GM23338 (cell line): Measurements from ENCODE around the gene PLCG2. TPM values are rescaled to one million over a fixed set of nuclear protein-coding genes. Genes with fewer than 3 reads are reported as not detected.

Experiments used
- ATAC-seq: fragments of 200-7000 bp; cut with Tn5 transposase; 3 replicates; pipeline ENCODE4 v1.9.1; 2020
- DNase-seq: peaks from one replicate; pipeline ENCODE4 v3.0.0-alpha.2; 2015; ENCODE audit warnings: low spot score
- H2AFZ ChIP-seq: fragments of 200-600 bp; sonication (generic); 2 replicates; pipeline ENCODE4 v1.8.0; 2016; ENCODE audit warnings: antibody characterized with exemption, mild to moderate bottlenecking, moderate library complexity
- H3F3A ChIP-seq: fragments of 200-600 bp; sonication (generic); replicated peaks from 2 replicates; pipeline ENCODE4 v1.8.0; 2017; ENCODE audit warnings: antibody characterized with exemption, mixed run types, low read depth
- H3K27ac ChIP-seq: fragments of 200-600 bp; sonication (generic); 2 replicates; pipeline ENCODE4 v1.6.1; 2016; ENCODE audit warnings: low read depth
- H3K27me3 ChIP-seq: fragments of 200-600 bp; sonication (generic); 2 replicates; pipeline ENCODE4 v1.8.0; 2016; ENCODE audit warnings: mild to moderate bottlenecking, mixed run types, moderate library complexity; ENCODE audit not compliant: insufficient read depth
- H3K36me3 ChIP-seq: fragments of 200-600 bp; sonication (generic); 2 replicates; pipeline ENCODE4 v1.8.0; 2016; ENCODE audit warnings: mild to moderate bottlenecking; ENCODE audit not compliant: insufficient read depth
- H3K4me1 ChIP-seq: fragments of 200-600 bp; sonication (generic); 2 replicates; pipeline ENCODE4 v1.8.0; 2016; ENCODE audit warnings: mild to moderate bottlenecking, moderate library complexity; ENCODE audit not compliant: insufficient read depth
- H3K4me2 ChIP-seq: fragments of 200-600 bp; sonication (generic); 2 replicates; pipeline ENCODE4 v1.7.1; 2017; ENCODE audit warnings: mixed run types
- H3K4me3 ChIP-seq: fragments of 200-600 bp; sonication (generic); 2 replicates; pipeline ENCODE4 v1.6.1; 2016; ENCODE audit warnings: mixed run types
- H3K79me2 ChIP-seq: fragments of 200-600 bp; sonication (generic); replicated peaks from 2 replicates; pipeline ENCODE4 v1.8.0; 2017; ENCODE audit warnings: mild to moderate bottlenecking; ENCODE audit not compliant: insufficient read depth
- H3K9me2 ChIP-seq: fragments of 200-600 bp; sonication (generic); 2 replicates; pipeline ENCODE4 v1.8.0; 2017; ENCODE audit not compliant: insufficient read depth
- H4K20me1 ChIP-seq: fragments of 200-600 bp; sonication (generic); replicated peaks from 2 replicates; pipeline ENCODE4 v1.8.0; 2017; ENCODE audit warnings: mild to moderate bottlenecking; ENCODE audit not compliant: insufficient read depth
- H3K27ac Mint-ChIP-seq: 2 replicates; pipeline ENCODE4 v1.8.0; 2020; ENCODE audit warnings: inconsistent platforms, mild to moderate bottlenecking, moderate library complexity, mixed read lengths
- H3K27me3 Mint-ChIP-seq: 3 replicates; pipeline ENCODE4 v1.8.0; 2022; ENCODE audit warnings: low read depth, mild to moderate bottlenecking, moderate library complexity, mixed read lengths, inconsistent platforms; ENCODE audit not compliant: insufficient read depth, poor library complexity
- H3K36me3 Mint-ChIP-seq: 3 replicates; pipeline ENCODE4 v1.8.0; 2021; ENCODE audit warnings: low read depth, mild to moderate bottlenecking, inconsistent platforms, moderate library complexity, mixed read lengths
- H3K4me1 Mint-ChIP-seq: 3 replicates; pipeline ENCODE4 v1.8.0; 2020; ENCODE audit warnings: mild to moderate bottlenecking, inconsistent platforms, mixed read lengths
- H3K4me3 Mint-ChIP-seq: 3 replicates; pipeline ENCODE4 v1.8.0; 2021; ENCODE audit warnings: moderate library complexity, mild to moderate bottlenecking, inconsistent platforms, mixed read lengths
- H3K9me3 Mint-ChIP-seq: 3 replicates; pipeline ENCODE4 v1.8.0; 2020; ENCODE audit warnings: moderate library complexity, mild to moderate bottlenecking, inconsistent platforms, mixed read lengths
- CREB1 ChIP-seq: fragments of 250-450 bp; sonication (Bioruptor Pico); IDR thresholded peaks from 2 replicates; pipeline ENCODE4 v1.5.0; 2020; ENCODE audit warnings: low read depth, mild to moderate bottlenecking, moderate library complexity
- EZH2 ChIP-seq: fragments of 200-600 bp; sonication (generic); IDR thresholded peaks from one replicate; pipeline ENCODE4 v1.8.0; 2017; ENCODE audit warnings: antibody characterized with exemption, mild to moderate bottlenecking, low read depth; ENCODE audit not compliant: unreplicated experiment
- EZH2phosphoT487 ChIP-seq: fragments of 200-600 bp; sonication (generic); IDR thresholded peaks from one replicate; pipeline ENCODE4 v1.8.1; 2018; ENCODE audit warnings: antibody characterized with exemption; ENCODE audit not compliant: unreplicated experiment
- JUNB ChIP-seq: IDR thresholded peaks from one replicate; pipeline ENCODE4 v1.6.1; 2016; ENCODE audit warnings: antibody characterized with exemption; ENCODE audit not compliant: unreplicated experiment
- NANOG ChIP-seq: IDR thresholded peaks from 2 replicates; pipeline ENCODE4 v1.6.1; 2016; ENCODE audit warnings: antibody characterized with exemption, borderline replicate concordance
- POLR2AphosphoS5 ChIP-seq: IDR thresholded peaks from 2 replicates; pipeline ENCODE4 v1.6.1; 2016; ENCODE audit warnings: antibody characterized with exemption, low read depth
- STAT1 ChIP-seq: IDR thresholded peaks from one replicate; pipeline ENCODE4 v1.6.1; 2016; ENCODE audit warnings: antibody characterized with exemption; ENCODE audit not compliant: unreplicated experiment
- ZNF114 ChIP-seq: fragments of 250-450 bp; sonication (Bioruptor Pico); IDR thresholded peaks from 2 replicates; pipeline ENCODE4 v1.5.0; 2020; ENCODE audit warnings: mild to moderate bottlenecking, moderate library complexity
- ZNF331 ChIP-seq: fragments of 250-450 bp; sonication (Bioruptor Pico); IDR thresholded peaks from 2 replicates; pipeline ENCODE4 v1.5.0; 2020; ENCODE audit warnings: low read depth, mild to moderate bottlenecking, moderate library complexity
- polyA plus RNA-seq: library from polyadenylated mRNA; unstranded; fragments of >200 nt; fragmentation: Nextera tagmentation; extraction: Ambion mirVana; gene quantifications from 2 replicates; pipeline ENCODE4 v1.2.1, GENCODE V29; 2016
- total RNA-seq: library from RNA; depleted of rRNA; stranded (reverse); fragments of >200 nt; shearing (Covaris generic); gene quantifications from 2 replicates; pipeline ENCODE4 v1.2.3, GENCODE V29; 2014
- TF ChIP-seq, protein P1 (sequence below), 2 experiments: fragments of 200-600 bp in 1 of 2; sonication (generic) in 1 of 2; conservative IDR thresholded peaks; 2 replicates each; pipeline versions ENCODE4 v1.5.1 to v1.6.1; 2016 to 2017; ENCODE audit warnings: antibody characterized with exemption in 2 of 2, low read depth in 2 of 2, mild to moderate bottlenecking in 2 of 2, moderate library complexity in 1 of 2
- TF ChIP-seq, protein P2 (sequence below): IDR thresholded peaks from 2 replicates; pipeline ENCODE4 v1.6.1; 2016; ENCODE audit warnings: antibody characterized with exemption
- TF ChIP-seq, protein P3 (sequence below): fragments of 250-450 bp; sonication (Bioruptor Pico); IDR thresholded peaks from 2 replicates; pipeline ENCODE4 v1.5.0; 2020; ENCODE audit warnings: mild to moderate bottlenecking, moderate library complexity
- TF ChIP-seq, protein P4 (sequence below): IDR thresholded peaks from one replicate; pipeline ENCODE4 v1.6.1; 2018; ENCODE audit warnings: antibody characterized with exemption; ENCODE audit not compliant: unreplicated experiment

Gene PLCG2
- total and polyA plus RNA-seq, 2 experiments from 2014 or later = 2.4 to 5.9 TPM

DNA sequence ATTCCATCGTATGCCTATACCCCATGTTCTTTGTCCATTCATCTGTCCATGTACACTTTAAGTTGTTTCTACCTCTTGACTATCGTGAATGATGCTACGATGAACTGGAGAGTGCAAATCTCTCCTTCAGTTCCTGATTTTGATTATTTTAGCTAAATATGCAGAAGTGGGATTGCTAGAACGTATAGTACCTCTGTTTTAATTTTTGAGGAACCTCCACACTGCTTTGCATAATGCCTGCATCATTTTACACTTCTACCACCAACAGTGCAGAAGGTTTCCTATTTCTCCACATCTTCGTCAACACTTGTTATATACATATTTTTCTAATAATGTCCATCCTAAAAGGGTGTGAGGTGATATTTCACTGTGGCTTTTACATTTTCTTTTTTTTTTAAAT is 188.3 kb downstream of the PLCG2 start:
- H3K27me3 Mint-ChIP-seq = no peaks in the 10 kb centered on the region
- H3K4me3 Mint-ChIP-seq = no peak overlapping the region
- Histone ChIP-seq H3K79me2 (no peaks in the 10 kb centered on the region), H3F3A (no peaks in the 10 kb centered on the region), H2AFZ (no peak overlapping the region), H3K4me3 (no peak overlapping the region), H4K20me1 (no peaks in the 10 kb centered on the region), H3K4me2 (no peak overlapping the region), H3K4me1 (no peaks in the 10 kb centered on the region), H3K27me3 (no peaks in the 10 kb centered on the region), H3K27ac (no peak overlapping the region), H3K9me2 (no peaks in the 10 kb centered on the region), H3K36me3 (no peaks in the 10 kb centered on the region)
- no peak overlapping the region for H3K27ac Mint-ChIP-seq
- no peak for DNase-seq
- peaks cover 28% of the 10 kb centered on the region for H3K9me3 Mint-ChIP-seq
- no peak for ATAC-seq
- H3K4me1 Mint-ChIP-seq = no peaks in the 10 kb centered on the region; the same call in 2 of the 3 replicates
- H3K36me3 Mint-ChIP-seq = peaks cover 3% of the 10 kb centered on the region; the same call in 2 of the 3 replicates
- TF ChIP-seq, protein P1, sequence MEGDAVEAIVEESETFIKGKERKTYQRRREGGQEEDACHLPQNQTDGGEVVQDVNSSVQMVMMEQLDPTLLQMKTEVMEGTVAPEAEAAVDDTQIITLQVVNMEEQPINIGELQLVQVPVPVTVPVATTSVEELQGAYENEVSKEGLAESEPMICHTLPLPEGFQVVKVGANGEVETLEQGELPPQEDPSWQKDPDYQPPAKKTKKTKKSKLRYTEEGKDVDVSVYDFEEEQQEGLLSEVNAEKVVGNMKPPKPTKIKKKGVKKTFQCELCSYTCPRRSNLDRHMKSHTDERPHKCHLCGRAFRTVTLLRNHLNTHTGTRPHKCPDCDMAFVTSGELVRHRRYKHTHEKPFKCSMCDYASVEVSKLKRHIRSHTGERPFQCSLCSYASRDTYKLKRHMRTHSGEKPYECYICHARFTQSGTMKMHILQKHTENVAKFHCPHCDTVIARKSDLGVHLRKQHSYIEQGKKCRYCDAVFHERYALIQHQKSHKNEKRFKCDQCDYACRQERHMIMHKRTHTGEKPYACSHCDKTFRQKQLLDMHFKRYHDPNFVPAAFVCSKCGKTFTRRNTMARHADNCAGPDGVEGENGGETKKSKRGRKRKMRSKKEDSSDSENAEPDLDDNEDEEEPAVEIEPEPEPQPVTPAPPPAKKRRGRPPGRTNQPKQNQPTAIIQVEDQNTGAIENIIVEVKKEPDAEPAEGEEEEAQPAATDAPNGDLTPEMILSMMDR (conservative IDR thresholded peaks at IDR 0.05; ENCODE audit: low read depth in 2 of 2) = no peak
- no peak for TF ChIP-seq JUNB
- TF ChIP-seq, protein P2, sequence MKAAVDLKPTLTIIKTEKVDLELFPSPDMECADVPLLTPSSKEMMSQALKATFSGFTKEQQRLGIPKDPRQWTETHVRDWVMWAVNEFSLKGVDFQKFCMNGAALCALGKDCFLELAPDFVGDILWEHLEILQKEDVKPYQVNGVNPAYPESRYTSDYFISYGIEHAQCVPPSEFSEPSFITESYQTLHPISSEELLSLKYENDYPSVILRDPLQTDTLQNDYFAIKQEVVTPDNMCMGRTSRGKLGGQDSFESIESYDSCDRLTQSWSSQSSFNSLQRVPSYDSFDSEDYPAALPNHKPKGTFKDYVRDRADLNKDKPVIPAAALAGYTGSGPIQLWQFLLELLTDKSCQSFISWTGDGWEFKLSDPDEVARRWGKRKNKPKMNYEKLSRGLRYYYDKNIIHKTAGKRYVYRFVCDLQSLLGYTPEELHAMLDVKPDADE = no peak
- TF ChIP-seq EZH2 = no peak
- no peak for TF ChIP-seq POLR2AphosphoS5
- TF ChIP-seq, protein P3, sequence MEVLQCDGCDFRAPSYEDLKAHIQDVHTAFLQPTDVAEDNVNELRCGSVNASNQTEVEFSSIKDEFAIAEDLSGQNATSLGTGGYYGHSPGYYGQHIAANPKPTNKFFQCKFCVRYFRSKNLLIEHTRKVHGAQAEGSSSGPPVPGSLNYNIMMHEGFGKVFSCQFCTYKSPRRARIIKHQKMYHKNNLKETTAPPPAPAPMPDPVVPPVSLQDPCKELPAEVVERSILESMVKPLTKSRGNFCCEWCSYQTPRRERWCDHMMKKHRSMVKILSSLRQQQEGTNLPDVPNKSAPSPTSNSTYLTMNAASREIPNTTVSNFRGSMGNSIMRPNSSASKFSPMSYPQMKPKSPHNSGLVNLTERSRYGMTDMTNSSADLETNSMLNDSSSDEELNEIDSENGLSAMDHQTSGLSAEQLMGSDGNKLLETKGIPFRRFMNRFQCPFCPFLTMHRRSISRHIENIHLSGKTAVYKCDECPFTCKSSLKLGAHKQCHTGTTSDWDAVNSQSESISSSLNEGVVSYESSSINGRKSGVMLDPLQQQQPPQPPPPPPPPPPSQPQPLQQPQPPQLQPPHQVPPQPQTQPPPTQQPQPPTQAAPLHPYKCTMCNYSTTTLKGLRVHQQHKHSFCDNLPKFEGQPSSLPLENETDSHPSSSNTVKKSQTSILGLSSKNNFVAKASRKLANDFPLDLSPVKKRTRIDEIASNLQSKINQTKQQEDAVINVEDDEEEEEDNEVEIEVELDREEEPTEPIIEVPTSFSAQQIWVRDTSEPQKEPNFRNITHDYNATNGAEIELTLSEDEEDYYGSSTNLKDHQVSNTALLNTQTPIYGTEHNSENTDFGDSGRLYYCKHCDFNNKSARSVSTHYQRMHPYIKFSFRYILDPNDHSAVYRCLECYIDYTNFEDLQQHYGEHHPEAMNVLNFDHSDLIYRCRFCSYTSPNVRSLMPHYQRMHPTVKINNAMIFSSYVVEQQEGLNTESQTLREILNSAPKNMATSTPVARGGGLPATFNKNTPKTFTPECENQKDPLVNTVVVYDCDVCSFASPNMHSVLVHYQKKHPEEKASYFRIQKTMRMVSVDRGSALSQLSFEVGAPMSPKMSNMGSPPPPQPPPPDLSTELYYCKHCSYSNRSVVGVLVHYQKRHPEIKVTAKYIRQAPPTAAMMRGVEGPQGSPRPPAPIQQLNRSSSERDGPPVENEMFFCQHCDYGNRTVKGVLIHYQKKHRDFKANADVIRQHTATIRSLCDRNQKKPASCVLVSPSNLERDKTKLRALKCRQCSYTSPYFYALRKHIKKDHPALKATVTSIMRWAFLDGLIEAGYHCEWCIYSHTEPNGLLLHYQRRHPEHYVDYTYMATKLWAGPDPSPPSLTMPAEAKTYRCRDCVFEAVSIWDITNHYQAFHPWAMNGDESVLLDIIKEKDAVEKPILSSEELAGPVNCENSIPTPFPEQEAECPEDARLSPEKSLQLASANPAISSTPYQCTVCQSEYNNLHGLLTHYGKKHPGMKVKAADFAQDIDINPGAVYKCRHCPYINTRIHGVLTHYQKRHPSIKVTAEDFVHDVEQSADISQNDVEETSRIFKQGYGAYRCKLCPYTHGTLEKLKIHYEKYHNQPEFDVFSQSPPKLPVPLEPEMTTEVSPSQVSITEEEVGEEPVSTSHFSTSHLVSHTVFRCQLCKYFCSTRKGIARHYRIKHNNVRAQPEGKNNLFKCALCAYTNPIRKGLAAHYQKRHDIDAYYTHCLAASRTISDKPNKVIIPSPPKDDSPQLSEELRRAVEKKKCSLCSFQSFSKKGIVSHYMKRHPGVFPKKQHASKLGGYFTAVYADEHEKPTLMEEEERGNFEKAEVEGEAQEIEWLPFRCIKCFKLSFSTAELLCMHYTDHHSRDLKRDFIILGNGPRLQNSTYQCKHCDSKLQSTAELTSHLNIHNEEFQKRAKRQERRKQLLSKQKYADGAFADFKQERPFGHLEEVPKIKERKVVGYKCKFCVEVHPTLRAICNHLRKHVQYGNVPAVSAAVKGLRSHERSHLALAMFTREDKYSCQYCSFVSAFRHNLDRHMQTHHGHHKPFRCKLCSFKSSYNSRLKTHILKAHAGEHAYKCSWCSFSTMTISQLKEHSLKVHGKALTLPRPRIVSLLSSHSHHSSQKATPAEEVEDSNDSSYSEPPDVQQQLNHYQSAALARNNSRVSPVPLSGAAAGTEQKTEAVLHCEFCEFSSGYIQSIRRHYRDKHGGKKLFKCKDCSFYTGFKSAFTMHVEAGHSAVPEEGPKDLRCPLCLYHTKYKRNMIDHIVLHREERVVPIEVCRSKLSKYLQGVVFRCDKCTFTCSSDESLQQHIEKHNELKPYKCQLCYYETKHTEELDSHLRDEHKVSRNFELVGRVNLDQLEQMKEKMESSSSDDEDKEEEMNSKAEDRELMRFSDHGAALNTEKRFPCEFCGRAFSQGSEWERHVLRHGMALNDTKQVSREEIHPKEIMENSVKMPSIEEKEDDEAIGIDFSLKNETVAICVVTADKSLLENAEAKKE (CRISPR knock-in tag) = no peak
- no peak for TF ChIP-seq ZNF114
- TF ChIP-seq ZNF331 = no peak
- no peak for TF ChIP-seq NANOG
- TF ChIP-seq, protein P4, sequence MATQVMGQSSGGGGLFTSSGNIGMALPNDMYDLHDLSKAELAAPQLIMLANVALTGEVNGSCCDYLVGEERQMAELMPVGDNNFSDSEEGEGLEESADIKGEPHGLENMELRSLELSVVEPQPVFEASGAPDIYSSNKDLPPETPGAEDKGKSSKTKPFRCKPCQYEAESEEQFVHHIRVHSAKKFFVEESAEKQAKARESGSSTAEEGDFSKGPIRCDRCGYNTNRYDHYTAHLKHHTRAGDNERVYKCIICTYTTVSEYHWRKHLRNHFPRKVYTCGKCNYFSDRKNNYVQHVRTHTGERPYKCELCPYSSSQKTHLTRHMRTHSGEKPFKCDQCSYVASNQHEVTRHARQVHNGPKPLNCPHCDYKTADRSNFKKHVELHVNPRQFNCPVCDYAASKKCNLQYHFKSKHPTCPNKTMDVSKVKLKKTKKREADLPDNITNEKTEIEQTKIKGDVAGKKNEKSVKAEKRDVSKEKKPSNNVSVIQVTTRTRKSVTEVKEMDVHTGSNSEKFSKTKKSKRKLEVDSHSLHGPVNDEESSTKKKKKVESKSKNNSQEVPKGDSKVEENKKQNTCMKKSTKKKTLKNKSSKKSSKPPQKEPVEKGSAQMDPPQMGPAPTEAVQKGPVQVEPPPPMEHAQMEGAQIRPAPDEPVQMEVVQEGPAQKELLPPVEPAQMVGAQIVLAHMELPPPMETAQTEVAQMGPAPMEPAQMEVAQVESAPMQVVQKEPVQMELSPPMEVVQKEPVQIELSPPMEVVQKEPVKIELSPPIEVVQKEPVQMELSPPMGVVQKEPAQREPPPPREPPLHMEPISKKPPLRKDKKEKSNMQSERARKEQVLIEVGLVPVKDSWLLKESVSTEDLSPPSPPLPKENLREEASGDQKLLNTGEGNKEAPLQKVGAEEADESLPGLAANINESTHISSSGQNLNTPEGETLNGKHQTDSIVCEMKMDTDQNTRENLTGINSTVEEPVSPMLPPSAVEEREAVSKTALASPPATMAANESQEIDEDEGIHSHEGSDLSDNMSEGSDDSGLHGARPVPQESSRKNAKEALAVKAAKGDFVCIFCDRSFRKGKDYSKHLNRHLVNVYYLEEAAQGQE = no peak
- no peak for TF ChIP-seq CREB1 (CRISPR knock-in tag)
- no peak for TF ChIP-seq EZH2phosphoT487
- TF ChIP-seq STAT1 = no peak
